NCI-H1105 treated with DMSO at 0.1 percent for 48 hours (cell line): ENCODE data around the gene RAB2B.
"Not testable (repeated sequence)": the region's sequence is repeated elsewhere in the genome, so short reads cannot be mapped to it uniquely, and the experiment has no call there.

ENCODE experiments used
- DNase-seq: peaks from one replicate; lab custom pipeline; 2025; lab: John Stamatoyannopoulos, UW

RAB2B gene

GRCh38 chr14:21486640-21487087, 9.9 kb upstream of the RAB2B start:
- no peak for DNase-seq

GRCh38 chr14:21476523-21476924, 235 bp downstream of the RAB2B start:
- peak; percentile 85 for DNase-seq

GRCh38 chr14:21475767-21476522, 814 bp downstream of the RAB2B start:
- no peak for DNase-seq

- no peak for DNase-seq
Measured at GRCh38 chr14:21467616-21468015, 9.1 kb downstream of the RAB2B start.

GRCh38 chr14:21455912-21456667, 20.7 kb downstream of the RAB2B start, which contains the start of gene CHD8:
Gene CHD8, minus strand, starts transcription at chr14:21456123. Its CDS starts 24,480 bp downstream, at chr14:21431643.
- DNase-seq = peak; percentile 99

- DNase-seq = no peak
Measured at GRCh38 chr14:21455592-21455911, 21.2 kb downstream of the RAB2B start.

GRCh38 chr14:21454843-21455544, 21.8 kb downstream of the RAB2B start:
- DNase-seq = no peak

GRCh38 chr14:21449899-21450216, 26.9 kb downstream of the RAB2B start:
- DNase-seq = no peak

DNA sequence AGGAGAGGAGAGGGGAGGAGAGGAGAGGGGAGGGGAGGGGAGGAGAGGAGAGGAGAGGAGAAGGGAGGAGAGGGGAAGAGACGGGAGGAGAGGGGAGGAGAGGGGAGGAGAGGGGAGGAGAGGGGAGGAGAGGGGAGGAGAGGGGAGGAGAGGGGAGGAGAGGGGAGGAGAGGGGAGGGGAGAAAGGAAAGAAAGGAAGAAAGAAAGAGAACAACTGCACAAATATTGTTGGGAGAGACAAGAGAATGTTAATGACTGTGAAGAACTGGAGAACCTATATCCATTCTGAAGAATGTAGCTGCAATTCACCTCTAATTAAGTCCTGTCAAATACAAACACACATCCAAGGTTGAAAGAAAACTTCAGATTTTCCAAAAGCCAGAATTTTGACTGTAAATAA, 34.1 kb downstream of the RAB2B start:
- not testable (repeated sequence) for DNase-seq

- no peak for DNase-seq
Measured at GRCh38 chr14:21440859-21441258, 35.9 kb downstream of the RAB2B start.

DNA sequence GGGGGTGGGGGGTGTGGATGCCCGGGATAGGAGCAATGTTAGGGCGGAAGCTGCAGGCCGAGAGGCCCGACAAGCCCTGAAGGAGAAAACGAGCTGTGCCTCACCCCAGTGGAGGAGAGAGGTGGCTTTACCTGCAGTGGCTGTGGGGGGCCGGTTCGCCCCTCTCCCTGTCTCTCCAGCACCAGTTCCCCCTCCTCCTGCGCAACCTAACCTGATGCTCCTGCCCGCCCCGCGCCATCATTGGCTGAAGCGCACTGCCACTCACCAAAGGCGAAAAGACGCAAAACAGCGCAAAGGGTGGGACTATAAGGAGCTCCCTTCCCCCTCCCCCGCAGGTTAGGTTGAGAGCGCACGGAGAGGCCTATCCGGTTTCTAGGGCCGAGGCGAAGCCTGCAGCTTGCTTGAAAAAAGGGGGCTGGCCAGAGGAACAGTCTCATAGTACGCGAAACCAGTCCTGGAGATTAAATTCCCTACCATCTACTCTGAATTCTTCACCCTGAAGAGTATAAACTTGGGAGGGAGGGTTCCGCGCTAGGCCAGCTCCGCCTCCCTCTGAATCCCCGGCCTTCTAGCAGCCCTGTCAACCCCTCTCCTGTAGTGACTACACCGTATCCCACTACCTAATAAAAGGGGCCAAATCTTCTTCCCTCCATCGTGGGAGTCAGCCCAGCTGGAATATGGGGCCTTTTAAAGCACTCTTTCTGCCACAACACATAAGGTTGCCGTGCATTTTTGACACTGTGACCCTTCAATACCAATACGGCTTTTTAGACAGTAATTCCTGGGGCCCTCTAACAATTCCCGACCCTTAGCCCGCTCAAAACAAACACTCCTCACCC, 39.5 kb downstream of the RAB2B start:
- DNase-seq = peak; percentile 98

- DNase-seq = no peak
Measured at GRCh38 chr14:21436567-21437062, 40.1 kb downstream of the RAB2B start.

DNA sequence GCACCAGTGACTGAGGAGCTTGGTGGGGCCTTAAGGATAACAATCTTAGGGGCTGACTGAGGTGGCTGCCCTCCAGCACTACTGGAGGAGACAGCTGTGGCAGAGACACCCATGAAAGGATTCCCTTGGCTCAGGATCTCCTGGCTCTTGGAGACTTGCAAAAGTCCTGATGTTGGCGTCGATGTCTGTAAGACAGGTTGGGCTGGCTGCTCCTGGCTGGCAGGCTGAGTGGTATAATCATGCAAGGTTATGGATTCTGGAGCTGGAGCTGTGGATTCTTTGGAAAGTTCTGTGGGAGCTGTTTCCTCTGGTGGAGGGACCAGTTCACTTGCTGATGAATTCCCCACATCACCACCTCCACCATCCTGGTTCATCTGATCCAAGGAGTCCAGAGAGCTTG, 45.6 kb downstream of the RAB2B start:
- DNase-seq = no peak

GRCh38 chr14:21428930-21429329, 47.8 kb downstream of the RAB2B start:
- DNase-seq = peak; percentile 86

DNA sequence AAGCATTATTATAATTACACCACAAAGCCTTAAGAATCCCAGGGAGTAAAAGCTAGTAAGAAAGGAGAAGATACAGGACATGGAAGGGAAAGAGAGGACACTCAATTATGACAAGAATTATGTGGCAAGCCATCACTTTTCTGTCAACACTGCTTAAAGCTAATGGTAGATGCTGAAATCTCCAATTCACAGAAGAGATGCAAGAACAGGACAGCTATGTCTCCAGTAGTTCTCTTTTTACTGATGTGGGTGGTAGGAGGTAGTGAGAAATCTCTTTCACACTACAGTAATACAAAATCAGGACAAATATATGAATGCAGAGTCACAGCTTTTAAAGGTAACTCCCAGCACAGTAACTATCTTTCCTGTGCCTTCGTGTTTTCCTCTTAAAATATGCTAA, 50.1 kb downstream of the RAB2B start:
- DNase-seq = no peak

DNA sequence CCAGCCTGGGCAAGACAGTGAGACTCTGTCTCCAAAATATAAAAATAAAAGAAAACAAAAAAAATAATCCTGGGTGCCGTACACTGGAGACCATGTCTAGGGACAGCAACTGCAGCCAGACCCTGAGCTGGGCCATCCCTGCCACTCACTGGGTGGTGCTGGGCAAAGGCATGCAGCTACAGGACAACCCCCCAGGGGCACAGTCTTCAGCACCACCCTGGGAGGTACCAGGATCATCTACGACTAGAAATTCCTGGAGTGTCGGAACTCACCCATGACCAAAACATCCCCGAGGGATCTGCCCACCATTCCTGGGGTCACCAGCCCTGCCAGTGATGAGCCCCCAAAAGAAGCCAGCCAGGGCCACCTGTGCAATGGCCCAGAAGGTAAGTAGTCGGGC, 57.2 kb downstream of the RAB2B start:
- DNase-seq = no peak

DNA sequence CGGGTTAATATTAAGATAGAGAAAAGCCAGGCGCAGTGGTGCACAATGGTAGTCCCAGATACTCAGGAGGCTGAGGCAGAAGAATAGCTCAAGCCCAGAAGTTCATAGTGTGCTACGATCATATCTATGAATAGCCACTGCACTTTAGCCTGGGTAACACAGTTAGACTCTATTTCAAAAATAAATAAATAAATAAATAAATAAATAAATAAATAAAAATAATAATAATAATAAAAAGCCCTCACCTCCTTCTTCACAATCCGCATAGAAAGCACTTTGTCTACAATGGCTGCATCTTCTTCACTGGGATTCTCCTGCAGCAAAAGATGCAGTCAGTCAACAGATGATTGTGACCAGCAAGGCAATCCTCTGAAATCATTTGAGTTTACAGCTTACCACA, 61.4 kb downstream of the RAB2B start:
- DNase-seq = no peak

- DNase-seq = no peak
Measured at GRCh38 chr14:21414137-21414631, 62.6 kb downstream of the RAB2B start.
